Renal cortex interstitium (tissue), 11 donors: ENCODE results near the gene PRLR. TPM values are rescaled to one million over a fixed set of nuclear protein-coding genes. Genes with fewer than 3 reads are reported as not detected.
"Not testable (repeated sequence)": the region's sequence is repeated elsewhere in the genome, so short reads cannot be mapped to it uniquely, and the experiment has no call there.

ENCODE experiments used
- DNase-seq, 11 donors: peaks; one replicate each; pipeline ENCODE4 v3.0.0-alpha.2; 2013; ENCODE audit warnings: low read depth in 9 of 11, low spot score in 4 of 11; ENCODE audit errors: extremely low read depth in 1 of 11
- polyA plus RNA-seq, 3 donors: library from polyadenylated mRNA; unstranded; fragments of 120-200 nt; gene quantifications; one replicate each; pipeline ENCODE4 v1.2.1, GENCODE V29; 2013; ENCODE audit not compliant: insufficient read length in 3 of 3

The PRLR gene
- polyA plus RNA-seq, 3 donors: 33.0 to 49.8 (median 47.5) TPM

DNA sequence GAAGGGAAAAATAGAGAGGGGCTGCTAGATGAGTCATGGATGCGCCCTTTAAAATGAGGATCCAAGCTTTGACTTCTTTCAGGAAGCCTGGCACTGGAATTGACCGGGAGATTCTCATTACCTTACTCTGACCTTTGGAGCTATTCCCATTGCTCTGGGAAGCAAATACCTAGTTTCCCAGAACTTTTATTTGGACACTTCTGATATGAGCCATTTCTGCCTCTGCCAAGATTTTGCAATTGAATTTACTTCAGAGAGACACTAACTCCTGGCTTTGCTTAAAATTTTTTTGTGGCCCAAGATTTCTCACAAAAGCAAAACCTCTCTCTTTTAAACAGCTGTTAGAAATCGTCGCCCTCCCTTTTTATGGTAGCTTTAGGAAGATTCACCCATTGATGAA, 166.9 kb downstream of the PRLR start:
- DNase-seq: no peak

DNA sequence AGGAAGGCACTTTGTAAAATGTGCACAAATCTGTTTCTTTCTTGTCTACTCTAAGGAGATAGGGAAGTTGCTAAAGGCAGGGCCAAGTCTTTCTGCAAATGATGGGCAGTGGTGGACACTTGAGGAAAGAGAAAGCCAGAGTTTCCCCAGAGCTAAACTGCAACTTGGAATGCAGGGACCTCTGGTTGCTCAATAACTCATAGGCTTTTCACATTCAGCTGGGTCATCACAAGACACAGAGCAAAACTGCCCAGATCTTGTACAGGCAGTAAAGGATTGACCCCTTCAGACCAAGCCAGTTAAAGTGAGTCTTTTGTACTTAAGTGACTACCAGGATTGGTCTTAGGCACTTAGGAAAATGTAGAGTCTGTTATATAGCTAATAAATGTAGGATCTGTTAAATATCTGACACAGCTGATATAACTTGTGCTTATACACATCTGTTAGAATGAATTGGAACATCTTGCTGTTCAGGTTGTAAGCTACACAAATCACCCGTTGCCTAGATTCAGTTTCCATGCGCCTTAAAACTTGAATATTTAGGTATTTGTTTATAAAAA, 169.0 kb downstream of the PRLR start:
- DNase-seq: peak in 1 of 11 donors; percentile 20

DNA sequence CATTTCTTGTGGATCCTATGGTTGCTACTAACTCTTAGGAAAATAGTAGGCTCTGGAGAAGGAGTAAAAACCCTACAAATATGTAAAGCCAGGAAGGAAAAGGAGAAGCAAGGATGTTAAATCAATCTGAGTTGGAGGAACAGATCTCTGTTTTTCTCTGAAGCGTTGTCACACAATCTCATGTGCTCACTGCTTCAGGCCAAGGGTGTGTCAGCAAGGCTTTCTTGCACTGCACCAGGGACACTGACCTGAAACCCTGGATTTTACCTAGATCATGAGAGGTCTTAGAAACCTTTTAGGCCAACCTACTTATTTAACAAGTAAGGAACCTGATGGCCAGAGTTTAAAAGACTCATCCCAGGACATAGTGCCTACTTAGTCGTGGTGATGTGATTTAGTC, 170.1 kb downstream of the PRLR start:
- no peak for DNase-seq

DNA sequence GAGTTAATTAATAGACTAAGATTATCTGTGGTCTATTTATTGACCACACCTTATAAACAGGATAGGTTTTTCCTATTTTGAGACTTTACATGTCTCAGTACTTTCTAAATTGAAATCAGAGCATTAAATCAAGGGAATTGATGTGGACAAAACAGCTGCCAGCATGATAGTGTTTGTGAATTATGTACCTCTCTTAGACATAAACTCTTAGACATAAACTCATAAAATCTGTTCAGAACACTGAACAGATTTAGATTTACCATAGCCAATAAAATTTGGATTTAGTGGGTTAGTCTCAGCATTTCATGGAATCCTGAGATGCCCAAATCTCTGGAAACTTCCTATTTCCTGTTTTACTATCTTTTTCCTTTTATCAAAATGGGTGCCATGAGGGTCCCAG, 171.0 kb downstream of the PRLR start:
- no peak for DNase-seq

DNA sequence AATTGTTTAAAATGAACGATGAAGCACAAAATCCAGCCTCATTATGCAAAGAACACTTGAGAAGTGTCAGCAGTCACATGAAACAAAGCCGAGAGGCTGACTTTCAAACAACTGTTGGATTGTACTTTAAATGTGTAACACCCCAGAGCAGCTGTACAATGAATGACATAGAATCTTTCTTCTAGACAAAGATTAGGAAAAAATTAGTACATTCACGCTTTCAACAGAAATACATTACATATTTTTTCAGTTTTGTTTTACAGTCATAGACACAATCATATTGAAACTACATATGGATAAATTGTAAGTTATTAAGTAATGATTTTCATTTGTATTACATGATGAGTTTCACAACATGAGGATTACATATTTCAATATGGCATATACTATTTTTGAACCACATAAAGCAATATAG, 171.9 kb downstream of the PRLR start:
- no peak for DNase-seq

DNA sequence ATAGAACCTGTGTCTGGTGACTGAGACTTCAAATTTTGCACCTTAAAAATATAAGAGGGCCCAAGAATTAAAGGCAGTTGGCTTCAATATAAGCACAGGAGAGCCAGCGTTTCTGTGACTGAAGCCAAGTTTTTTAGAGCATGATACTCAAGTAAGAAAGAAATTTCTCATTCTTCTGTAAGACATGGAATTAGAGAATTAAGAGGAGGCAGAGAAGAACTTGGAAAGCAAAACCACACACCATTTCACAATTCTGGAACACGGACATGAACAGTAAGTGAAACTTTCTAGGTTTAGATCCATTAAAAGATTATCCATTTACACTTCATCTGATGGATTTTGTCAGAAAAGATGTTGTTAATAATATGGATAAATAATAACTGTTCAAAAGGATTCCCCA, 173.6 kb downstream of the PRLR start:
- DNase-seq: no peak

DNA sequence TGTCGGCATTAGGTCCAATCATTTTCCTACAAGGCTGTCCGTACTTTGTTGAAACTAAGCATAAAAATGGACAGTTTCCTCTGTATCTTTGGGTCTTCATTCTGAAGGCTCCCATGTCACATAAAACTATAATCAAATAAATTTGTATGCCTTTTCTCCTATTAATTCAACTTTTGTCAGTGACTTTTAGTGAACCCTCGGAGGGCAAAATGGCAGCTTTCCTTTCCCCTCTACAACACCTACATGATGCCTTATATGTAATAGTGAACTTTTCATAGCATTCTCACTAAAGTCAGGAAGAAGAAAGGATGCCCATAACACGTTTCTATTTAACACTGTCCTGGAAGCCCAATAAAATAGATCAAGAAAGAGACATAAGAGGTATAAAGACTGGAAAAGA, 177.4 kb downstream of the PRLR start:
- no peak for DNase-seq

DNA sequence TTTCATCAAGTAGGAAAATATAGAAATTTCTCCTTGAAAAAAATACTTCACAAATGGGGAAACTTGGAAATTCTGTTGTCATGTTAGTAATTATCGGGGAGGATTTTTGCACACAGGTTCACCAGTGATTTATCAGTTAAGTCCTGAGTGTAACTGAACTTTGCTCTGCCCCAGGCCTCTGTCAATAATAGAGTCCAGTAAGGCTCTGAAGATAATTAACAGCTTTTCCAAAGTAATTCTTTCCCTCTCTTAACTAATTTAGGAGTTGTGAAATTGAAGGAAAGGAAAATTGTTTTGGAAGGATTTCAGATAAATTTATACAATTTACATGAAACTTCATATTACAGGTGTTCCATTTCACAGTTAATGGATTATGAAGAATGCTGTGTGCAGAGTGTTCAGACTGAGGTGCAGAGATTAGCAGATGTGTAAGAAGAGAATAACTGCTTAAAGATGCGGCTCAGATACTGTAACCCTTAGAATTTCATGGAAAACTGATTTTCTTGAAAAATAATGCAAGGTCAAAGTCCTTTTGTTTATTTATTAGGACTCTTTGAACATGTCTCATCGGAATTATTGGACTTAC, 179.7 kb downstream of the PRLR start:
- DNase-seq: no peak

DNA sequence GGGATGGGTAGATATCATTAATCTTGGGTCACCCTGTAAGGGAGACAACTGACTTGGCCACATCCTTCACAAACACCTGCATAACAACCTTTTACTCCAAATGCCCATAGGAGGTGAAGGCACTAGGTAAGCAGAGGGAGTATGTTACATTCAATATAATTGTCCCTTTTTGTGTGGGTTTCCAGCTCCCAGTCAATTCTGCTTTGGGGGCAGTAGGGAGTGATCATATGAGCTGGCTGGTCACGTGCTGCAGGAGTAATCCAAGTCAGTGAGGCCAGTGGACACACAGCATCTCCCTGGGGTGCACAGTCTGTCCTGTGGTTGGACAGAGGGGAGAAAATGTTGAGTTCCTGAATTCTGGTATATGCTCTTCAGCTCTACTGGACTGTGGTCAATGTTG, 181.4 kb downstream of the PRLR start:
- DNase-seq: no peak

DNA sequence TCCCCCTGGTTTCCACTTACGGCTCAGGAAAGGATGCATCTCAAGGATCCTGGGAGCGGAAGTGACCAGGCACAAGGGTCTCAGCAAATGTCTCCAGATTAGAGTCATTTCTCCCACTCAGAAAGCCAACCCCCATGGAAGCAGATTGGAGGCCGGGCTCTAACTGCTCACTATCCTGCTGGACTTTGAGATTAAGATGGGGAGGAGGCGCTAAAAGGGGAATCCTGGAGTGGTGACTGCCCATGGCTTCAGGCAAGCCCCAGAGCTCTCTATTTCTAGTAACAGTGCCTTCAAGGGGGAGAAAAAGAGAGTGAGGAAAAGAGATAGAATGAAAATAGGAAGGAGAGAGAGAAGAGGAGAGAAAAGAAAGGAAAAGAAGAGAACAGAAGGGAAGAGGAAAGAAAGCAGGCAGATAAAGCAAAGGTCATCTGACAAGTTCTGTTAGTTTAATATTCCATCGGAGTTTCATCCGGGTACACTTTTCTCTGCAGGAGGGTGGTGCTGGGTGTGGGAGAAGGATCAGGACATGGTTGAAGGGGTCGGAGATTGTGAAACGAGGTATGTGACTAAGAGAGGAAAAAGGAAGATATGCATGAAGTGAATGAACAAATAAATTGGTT, 182.4 kb downstream of the PRLR start, which contains the start of gene AGXT2:
Gene AGXT2, minus strand, starts transcription at position 165 of the 620 bp plus-strand sequence. Its CDS starts 57 bp downstream, at position 108.
- DNase-seq: peak in 1 of 11 donors; percentile 35

DNA sequence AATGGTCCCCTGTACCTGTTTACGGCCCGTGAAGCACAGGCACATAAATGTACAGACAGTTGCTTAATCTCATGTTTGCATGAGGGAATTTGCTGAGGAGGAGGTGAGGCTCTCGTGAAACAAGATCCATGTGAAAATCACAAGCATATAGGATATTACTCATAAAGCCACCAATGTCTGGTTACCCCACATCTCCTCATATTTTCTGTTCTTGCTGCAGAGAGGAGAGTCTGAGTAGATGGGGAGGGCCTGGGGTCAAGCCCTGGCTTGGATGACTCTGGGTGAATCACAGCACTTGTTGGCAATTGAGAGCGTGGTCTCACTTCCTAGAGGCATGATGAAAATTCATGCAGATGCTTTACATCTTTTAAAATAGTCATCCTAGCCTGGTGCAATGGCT, 183.5 kb downstream of the PRLR start:
- DNase-seq: no peak

DNA sequence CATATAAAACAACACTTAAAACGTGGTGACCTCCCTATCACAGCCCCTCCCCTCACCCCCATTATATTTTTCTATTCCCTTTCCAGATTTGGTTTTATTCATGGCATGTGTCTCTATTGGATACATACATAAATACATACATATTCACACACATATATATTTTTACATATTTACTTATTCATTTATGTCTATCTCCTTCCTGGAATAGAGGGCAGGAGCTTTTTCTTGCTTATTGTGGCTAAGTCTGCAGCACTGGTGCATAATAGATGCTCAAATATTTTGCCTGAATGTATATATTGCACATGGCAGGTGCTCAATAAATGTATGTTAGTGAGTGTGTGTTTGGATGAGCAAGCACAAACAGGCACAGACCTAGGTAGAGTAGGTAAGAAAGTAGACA, 185.0 kb downstream of the PRLR start:
- no peak for DNase-seq

DNA sequence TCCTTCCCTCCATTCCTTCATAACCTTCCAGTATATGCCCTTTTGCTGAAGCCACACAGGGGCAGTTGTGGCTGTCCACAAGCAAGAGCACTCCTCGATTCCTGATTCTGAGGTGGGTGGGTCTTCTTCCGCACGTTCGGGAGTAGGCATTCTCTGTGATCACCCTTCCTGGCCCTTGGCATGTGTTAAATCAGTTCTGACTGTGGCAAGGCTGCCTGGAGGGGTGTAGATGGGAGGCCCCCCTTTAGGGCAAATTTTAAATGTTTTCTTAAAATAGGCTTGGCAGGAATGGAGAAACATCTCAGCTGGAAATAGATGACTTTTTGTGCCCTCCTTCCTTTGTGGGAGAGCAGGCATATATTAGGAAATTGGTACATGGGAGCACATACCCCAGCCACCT, 185.6 kb downstream of the PRLR start:
- no peak for DNase-seq

DNA sequence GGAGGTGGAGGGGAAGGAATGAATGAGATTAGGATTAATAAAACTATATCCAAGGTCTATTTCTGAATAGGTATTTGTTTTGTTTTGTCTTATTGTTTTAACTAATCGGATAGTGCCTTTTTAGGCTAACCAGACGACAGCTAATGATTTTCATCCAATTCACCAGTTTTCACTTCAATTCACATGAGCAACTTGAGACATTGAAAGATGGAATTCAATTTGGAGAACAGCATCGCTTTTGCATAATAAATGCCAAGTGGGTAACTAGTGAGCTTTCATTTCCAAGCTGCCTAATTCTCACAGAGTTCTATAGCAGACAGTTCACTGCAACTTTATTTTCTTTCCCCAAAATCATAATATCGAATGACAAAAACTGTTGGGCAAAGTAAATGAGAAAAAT, 187.5 kb downstream of the PRLR start:
- DNase-seq: no peak

DNA sequence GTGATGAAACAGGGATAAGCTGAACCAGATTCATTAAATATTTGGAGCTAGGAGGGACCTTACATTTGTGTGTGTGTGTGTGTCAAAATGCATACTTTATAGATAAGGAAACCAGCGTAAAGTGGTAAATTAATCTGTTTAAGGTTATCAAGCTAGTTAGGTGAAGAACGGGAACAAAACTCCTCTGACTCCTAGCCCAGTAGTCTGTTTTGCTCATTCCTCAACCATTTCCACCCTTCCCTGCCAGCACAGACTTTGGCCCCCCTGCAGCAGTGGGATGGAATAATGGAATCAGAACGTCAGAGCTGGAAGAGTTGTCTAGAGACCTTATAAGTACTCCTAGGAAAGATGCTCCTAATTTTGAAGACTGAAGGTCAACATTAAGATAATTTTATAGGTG, 189.0 kb downstream of the PRLR start:
- no peak for DNase-seq

DNA sequence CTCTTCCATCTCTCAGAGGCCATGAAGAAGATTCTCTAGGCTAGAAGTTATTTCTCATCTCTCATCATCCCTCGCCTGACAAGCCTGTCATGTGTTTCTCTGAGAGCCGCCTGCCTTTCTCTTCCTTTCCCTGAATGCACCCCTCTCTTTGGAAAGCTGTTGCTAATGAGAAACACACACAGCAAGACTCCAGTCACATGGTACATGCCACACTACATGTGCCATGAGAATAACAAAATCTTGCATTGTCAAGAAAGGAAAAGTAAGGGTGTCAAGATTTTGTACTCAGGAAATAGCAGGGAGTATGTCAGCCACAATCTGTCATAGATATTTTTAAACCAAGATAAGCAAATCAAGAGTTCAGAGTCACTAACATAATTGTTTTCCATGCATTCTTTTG, 191.4 kb downstream of the PRLR start:
- no peak for DNase-seq

DNA sequence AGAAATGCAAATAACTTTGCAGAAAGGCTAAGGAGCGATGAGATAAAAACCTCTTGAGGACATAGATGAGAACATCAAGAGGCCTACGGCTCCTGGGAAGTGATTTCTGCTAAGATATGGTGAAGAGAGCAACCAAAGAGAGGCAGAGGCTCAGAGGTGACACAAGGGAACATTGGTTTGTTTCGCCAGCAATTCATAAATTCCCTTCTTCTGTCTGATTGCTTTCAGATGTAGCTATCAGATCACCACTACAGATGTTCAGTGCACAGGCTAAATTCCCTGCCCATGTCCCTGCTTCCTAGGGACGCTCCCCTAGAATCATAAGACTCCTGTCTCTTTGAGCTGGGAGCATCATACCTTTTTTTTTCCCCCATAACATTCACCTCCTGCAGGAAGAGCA, 193.8 kb downstream of the PRLR start:
- DNase-seq: no peak

DNA sequence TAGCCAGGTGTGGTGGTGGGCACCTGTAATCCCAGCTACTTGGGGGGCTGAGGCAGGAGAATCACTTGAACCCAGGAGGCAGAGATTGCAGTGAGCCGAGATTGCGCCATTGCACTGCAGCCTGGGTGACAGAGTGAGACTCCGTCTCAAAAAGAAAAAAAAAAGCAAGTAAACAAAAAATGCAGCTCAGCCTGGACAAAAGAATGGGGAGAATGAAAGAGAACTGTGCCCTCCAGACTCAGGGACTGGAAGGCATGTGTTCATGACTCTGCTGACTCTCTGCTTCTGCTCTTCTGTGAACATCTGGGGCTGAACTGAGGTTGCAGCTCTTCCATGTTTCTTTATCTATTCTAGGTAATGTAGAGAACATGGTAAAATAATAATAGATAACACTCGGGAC, 194.4 kb downstream of the PRLR start:
- DNase-seq: not testable (repeated sequence)

DNA sequence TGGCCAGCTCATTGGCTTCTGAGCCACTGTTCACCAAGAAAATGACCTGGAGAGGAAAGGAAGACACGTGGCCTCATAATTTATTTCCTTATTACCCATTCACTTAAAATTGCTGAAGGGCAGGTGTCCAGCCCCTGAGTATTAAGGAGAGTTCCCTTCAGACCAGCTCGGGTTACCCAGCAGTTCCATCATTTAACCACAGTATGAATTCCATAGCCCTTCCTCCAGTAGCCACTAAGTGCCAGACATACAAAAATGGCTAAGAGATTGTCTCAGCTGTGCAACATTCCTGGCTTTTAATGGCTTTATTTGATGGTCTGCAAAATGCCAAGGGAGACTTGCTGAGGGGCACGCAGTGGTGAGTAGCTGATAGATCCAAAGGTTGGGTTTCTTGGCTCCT, 195.0 kb downstream of the PRLR start:
- DNase-seq: no peak

DNA sequence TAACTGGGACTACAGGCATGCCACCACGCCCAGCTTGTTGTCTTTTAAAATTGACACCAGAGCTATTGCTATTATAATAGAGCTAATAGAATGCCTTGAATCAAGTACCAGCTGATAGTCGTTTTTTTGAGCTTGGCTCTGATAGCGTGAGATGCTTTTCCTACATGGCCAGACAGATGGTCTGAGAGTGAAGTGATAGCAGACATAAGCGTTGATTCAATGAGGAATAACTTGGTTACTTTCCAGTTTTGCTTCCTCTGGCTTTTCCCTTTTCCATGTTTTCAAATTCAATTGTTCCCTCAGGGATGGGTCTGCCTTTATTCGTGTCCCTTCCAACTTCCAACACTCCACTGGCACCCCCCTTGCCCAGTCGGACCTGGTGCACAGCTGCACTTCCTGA, 197.9 kb downstream of the PRLR start:
- DNase-seq: no peak

DNA sequence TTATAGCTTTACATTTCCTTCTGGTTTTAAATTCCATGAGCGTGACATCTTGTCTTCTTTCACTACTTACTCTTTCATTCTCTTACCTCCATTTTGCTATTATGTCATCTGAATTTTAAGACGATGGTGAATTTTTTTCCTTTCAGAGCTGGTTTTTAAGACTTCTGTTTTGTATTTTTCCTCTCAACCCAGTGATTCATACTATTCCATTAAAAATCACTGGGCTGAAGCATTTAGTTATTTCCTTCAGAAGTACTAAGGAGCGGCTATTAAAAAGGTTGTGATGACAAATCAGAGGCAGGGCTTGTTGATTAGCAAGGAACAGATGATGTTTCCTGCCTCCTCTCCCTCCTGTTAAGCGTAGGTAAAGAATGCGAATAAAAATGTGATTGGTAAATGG, 199.0 kb downstream of the PRLR start:
- no peak for DNase-seq
